Measurements from ENCODE around the gene ISLR2.

ISLR2 gene

GRCh38 chr15:74172701-74173379 lies 42.5 kb downstream of the ISLR2 start:
- H3K27ac ChIP-seq (ENCODE audit: low read length), result peak overlapping the region; percentile 89
- H3K4me3 ChIP-seq (ENCODE audit: low read length in 2 of 2), result peak overlapping the region; percentile 57 to 78
- peaks cover 72% of the 10 kb centered on the region for H3K4me1 ChIP-seq (ENCODE audit: control insufficient read depth, insufficient read depth, low read length)
- H3K9ac ChIP-seq (ENCODE audit: low read length in 2 of 2), result peak overlapping the region; percentile 47 to 57
- H3K9me3 ChIP-seq (ENCODE audit: control insufficient read depth in 2 of 2, low read length in 2 of 2), result no peaks in the 10 kb centered on the region
- H3K27me3 ChIP-seq (ENCODE audit: control insufficient read depth in 1 of 2, insufficient read depth in 2 of 2, low read length in 2 of 2), result no peaks in the 10 kb centered on the region
- peaks cover 9% of the 10 kb centered on the region in 2 donors for H3K36me3 ChIP-seq (ENCODE audit: control insufficient read depth in 2 of 2, insufficient read depth in 2 of 2, low read length in 2 of 2)

GRCh38 chr15:74173380-74174218 lies 43.2 kb downstream of the ISLR2 start, which contains the start of gene ISLR:
Gene ISLR (plus strand): TSS chr15:74173710. CDS start chr15:74174859, 1,149 bp downstream.
- H3K9me3 ChIP-seq (ENCODE audit: control insufficient read depth in 2 of 2, low read length in 2 of 2), result no peaks in the 10 kb centered on the region
- H3K4me3 ChIP-seq (ENCODE audit: low read length in 2 of 2), result peak within 1 kb of the TSS; percentile 57 to 78
- H3K27me3 ChIP-seq (ENCODE audit: control insufficient read depth in 1 of 2, insufficient read depth in 2 of 2, low read length in 2 of 2), result no peaks in the 10 kb centered on the region
- peak within 1 kb of the TSS; percentile 75 to 78 for H3K9ac ChIP-seq (ENCODE audit: low read length in 2 of 2)
- peaks cover 68% of the 10 kb centered on the region for H3K4me1 ChIP-seq (ENCODE audit: control insufficient read depth, insufficient read depth, low read length)
- H3K27ac ChIP-seq (ENCODE audit: low read length), result peak within 1 kb of the TSS; percentile 89
- H3K36me3 ChIP-seq (ENCODE audit: control insufficient read depth in 2 of 2, insufficient read depth in 2 of 2, low read length in 2 of 2), result peaks cover 9% of the 10 kb centered on the region in 2 donors

- peak overlapping the region; percentile 75 to 78 for H3K9ac ChIP-seq (ENCODE audit: low read length in 2 of 2)
- peak overlapping the region; percentile 89 for H3K27ac ChIP-seq (ENCODE audit: low read length)
- H3K36me3 ChIP-seq (ENCODE audit: control insufficient read depth in 2 of 2, insufficient read depth in 2 of 2, low read length in 2 of 2), result peaks cover 9% of the 10 kb centered on the region in 2 donors
- no peaks in the 10 kb centered on the region for H3K27me3 ChIP-seq (ENCODE audit: control insufficient read depth in 1 of 2, insufficient read depth in 2 of 2, low read length in 2 of 2)
- peak overlapping the region; percentile 57 to 78 for H3K4me3 ChIP-seq (ENCODE audit: low read length in 2 of 2)
- H3K9me3 ChIP-seq (ENCODE audit: control insufficient read depth in 2 of 2, low read length in 2 of 2), result no peaks in the 10 kb centered on the region
- peaks cover 69% of the 10 kb centered on the region for H3K4me1 ChIP-seq (ENCODE audit: control insufficient read depth, insufficient read depth, low read length)
Observed at GRCh38 chr15:74174219-74174957, 44.0 kb downstream of the ISLR2 start.

GRCh38 chr15:74174958-74175253 lies 44.5 kb downstream of the ISLR2 start:
- H3K9ac ChIP-seq (ENCODE audit: low read length in 2 of 2), result peak overlapping the region; percentile 29 to 75
- H3K4me1 ChIP-seq (ENCODE audit: control insufficient read depth, insufficient read depth, low read length), result peaks cover 71% of the 10 kb centered on the region
- H3K36me3 ChIP-seq (ENCODE audit: control insufficient read depth in 2 of 2, insufficient read depth in 2 of 2, low read length in 2 of 2), result peaks cover 9% of the 10 kb centered on the region in 2 donors
- no peaks in the 10 kb centered on the region for H3K27me3 ChIP-seq (ENCODE audit: control insufficient read depth in 1 of 2, insufficient read depth in 2 of 2, low read length in 2 of 2)
- H3K9me3 ChIP-seq (ENCODE audit: control insufficient read depth in 2 of 2, low read length in 2 of 2), result no peaks in the 10 kb centered on the region
- peak overlapping the region; percentile 57 to 78 for H3K4me3 ChIP-seq (ENCODE audit: low read length in 2 of 2)
- peak overlapping the region; percentile 89 for H3K27ac ChIP-seq (ENCODE audit: low read length)

DNA sequence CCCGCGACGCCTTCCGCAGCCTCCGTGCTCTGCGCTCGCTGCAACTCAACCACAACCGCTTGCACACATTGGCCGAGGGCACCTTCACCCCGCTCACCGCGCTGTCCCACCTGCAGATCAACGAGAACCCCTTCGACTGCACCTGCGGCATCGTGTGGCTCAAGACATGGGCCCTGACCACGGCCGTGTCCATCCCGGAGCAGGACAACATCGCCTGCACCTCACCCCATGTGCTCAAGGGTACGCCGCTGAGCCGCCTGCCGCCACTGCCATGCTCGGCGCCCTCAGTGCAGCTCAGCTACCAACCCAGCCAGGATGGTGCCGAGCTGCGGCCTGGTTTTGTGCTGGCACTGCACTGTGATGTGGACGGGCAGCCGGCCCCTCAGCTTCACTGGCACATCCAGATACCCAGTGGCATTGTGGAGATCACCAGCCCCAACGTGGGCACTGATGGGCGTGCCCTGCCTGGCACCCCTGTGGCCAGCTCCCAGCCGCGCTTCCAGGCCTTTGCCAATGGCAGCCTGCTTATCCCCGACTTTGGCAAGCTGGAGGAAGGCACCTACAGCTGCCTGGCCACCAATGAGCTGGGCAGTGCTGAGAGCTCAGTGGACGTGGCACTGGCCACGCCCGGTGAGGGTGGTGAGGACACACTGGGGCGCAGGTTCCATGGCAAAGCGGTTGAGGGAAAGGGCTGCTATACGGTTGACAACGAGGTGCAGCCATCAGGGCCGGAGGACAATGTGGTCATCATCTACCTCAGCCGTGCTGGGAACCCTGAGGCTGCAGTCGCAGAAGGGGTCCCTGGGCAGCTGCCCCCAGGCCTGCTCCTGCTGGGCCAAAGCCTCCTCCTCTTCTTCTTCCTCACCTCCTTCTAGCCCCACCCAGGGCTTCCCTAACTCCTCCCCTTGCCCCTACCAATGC lies 45.1 kb downstream of the ISLR2 start:
- peak overlapping the region; percentile 36 to 78 for H3K4me3 ChIP-seq (ENCODE audit: low read length in 2 of 2)
- H3K9me3 ChIP-seq (ENCODE audit: control insufficient read depth in 2 of 2, low read length in 2 of 2), result no peaks in the 10 kb centered on the region
- peaks cover 73% of the 10 kb centered on the region for H3K4me1 ChIP-seq (ENCODE audit: control insufficient read depth, insufficient read depth, low read length)
- peak overlapping the region in 1 of 2 donors; percentile 37 for H3K9ac ChIP-seq (ENCODE audit: low read length in 2 of 2)
- peak overlapping the region; percentile 89 for H3K27ac ChIP-seq (ENCODE audit: low read length)
- no peaks in the 10 kb centered on the region for H3K27me3 ChIP-seq (ENCODE audit: control insufficient read depth in 1 of 2, insufficient read depth in 2 of 2, low read length in 2 of 2)
- H3K36me3 ChIP-seq (ENCODE audit: control insufficient read depth in 2 of 2, insufficient read depth in 2 of 2, low read length in 2 of 2), result peaks cover 9% of the 10 kb centered on the region in 2 donors

GRCh38 chr15:74176262-74177214 lies 46.2 kb downstream of the ISLR2 start:
- Histone ChIP-seq H3K4me1 (ENCODE audit: control insufficient read depth, insufficient read depth, low read length) (peaks cover 74% of the 10 kb centered on the region), H3K36me3 (ENCODE audit: control insufficient read depth in 2 of 2, insufficient read depth in 2 of 2, low read length in 2 of 2) (peaks cover 9% of the 10 kb centered on the region in 2 donors), H3K9ac (ENCODE audit: low read length in 2 of 2) (peak overlapping the region in 1 of 2 donors; percentile 37), H3K27me3 (ENCODE audit: control insufficient read depth in 1 of 2, insufficient read depth in 2 of 2, low read length in 2 of 2) (no peaks in the 10 kb centered on the region), H3K9me3 (ENCODE audit: control insufficient read depth in 2 of 2, low read length in 2 of 2) (no peaks in the 10 kb centered on the region), H3K27ac (ENCODE audit: low read length) (peak overlapping the region; percentile 6), H3K4me3 (ENCODE audit: low read length in 2 of 2) (peak overlapping the region in 1 of 2 donors; percentile 49)

DNA sequence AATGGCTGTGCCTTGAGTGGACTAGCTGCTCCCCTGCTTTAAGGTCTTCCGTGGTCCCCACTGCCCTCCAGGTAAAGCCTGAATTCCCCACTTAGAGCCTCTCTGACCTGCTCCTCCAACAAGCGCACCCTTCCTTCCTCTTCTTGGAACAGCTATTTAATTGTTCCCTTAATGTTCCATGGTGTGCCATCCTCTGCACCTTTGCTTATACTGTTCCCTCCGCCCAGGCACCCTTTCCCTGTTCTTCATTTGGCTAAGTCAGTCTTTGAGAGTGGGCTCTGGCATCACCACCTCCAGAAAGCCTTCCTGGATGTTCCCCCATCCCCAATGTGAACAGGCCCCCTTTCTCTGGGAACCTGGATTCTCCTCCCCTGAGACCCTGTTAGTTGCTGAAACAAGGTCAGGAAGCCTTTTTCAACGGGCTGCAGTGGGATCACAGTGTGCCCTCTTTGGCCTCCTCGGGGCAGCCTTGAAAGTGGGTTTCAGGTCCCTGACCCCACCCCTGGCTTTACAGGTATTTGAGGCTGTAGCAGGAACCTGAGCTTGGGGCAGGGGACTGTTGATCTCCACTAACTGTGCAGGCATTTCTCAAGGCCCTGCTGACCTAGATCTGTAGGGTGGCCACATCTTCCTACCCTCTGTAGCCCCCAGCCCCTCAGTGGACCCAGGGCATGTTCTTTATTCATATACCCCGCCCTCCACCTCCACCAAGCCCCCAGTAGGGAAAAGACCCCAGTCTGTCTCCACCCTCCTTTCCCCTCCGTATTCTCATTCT lies 48.1 kb downstream of the ISLR2 start:
- Histone ChIP-seq H3K9me3 (ENCODE audit: control insufficient read depth in 2 of 2, low read length in 2 of 2) (no peaks in the 10 kb centered on the region), H3K4me1 (ENCODE audit: control insufficient read depth, insufficient read depth, low read length) (peaks cover 60% of the 10 kb centered on the region), H3K9ac (ENCODE audit: low read length in 2 of 2) (no peak overlapping the region), H3K36me3 (ENCODE audit: control insufficient read depth in 2 of 2, insufficient read depth in 2 of 2, low read length in 2 of 2) (peaks cover 9% of the 10 kb centered on the region in 2 donors), H3K27me3 (ENCODE audit: control insufficient read depth in 1 of 2, insufficient read depth in 2 of 2, low read length in 2 of 2) (no peaks in the 10 kb centered on the region), H3K27ac (ENCODE audit: low read length) (no peak overlapping the region), H3K4me3 (ENCODE audit: low read length in 2 of 2) (no peak overlapping the region)

DNA sequence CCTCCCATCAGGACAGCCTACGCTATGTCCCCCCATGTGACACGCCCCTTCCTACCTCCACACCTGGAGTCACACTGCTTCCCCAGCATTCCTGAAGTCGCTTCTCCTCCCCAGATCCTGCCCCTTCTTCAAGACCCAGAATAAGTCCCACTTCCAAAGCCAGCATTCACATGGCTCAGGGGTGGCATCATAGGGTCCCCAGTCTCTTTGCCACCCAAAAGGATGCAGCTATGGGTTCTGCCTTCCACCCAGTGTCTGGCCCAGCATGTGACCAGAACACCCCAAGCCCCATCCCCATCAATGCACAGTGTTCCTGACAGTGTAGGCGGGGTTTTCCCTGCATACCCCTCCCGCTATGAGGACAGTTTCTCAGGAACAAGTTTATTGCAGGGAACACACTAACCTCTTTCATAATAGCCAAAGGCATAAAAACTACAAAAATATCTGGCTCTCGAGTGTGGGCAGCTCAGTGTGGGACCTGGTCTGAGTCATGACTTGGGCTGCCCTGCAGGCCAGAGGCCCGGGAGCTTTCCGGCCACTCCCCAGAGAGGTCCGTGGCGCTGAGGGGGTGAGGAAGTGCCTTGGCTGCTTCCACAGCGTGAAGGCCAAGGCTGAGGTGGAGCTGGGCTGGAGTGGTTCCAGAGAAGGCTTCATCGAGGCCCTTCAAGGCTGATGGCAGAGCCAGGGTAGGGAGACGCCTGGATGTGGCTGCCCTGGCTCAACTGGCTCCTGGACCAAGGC lies 48.9 kb downstream of the ISLR2 start:
- Histone ChIP-seq H3K9ac (ENCODE audit: low read length in 2 of 2) (no peak overlapping the region), H3K4me1 (ENCODE audit: control insufficient read depth, insufficient read depth, low read length) (peaks cover 53% of the 10 kb centered on the region), H3K27ac (ENCODE audit: low read length) (peak overlapping the region; percentile 18), H3K4me3 (ENCODE audit: low read length in 2 of 2) (no peak overlapping the region), H3K36me3 (ENCODE audit: control insufficient read depth in 2 of 2, insufficient read depth in 2 of 2, low read length in 2 of 2) (peaks cover 9% of the 10 kb centered on the region in 2 donors), H3K9me3 (ENCODE audit: control insufficient read depth in 2 of 2, low read length in 2 of 2) (no peaks in the 10 kb centered on the region), H3K27me3 (ENCODE audit: control insufficient read depth in 1 of 2, insufficient read depth in 2 of 2, low read length in 2 of 2) (no peaks in the 10 kb centered on the region)

All from stomach smooth muscle (tissue), 2 donors.